H1 (cell line): ENCODE data around the gene C5orf52. TPM values are rescaled to one million over a fixed set of nuclear protein-coding genes. Genes with fewer than 3 reads are reported as not detected.
"Not testable (repeated sequence)": the region's sequence is repeated elsewhere in the genome, so short reads cannot be mapped to it uniquely, and the experiment has no call there.

ENCODE experiments used
- CTCF ChIA-PET: fragments of 300-600 bp; sonication (Branson Sonifier 250); formaldehyde crosslinking; loops from one replicate; lab custom pipeline; 2021; ENCODE audit not compliant: partially characterized antibody; lab: Charles Lee
- POLR2A ChIA-PET: fragments of 300-600 bp; sonication (Branson Sonifier 250); formaldehyde crosslinking; loops from one replicate; lab custom pipeline; 2021; ENCODE audit warnings: inconsistent platforms; ENCODE audit not compliant: partially characterized antibody; lab: Charles Lee
- DNase-seq, 2 experiments: peaks; one replicate each; pipeline versions ENCODE4 v3.0.0 to v3.0.0-alpha.2; 2010 to 2022; ENCODE audit warnings: low spot score in 2 of 2, low read depth in 1 of 2, mixed read lengths in 1 of 2
- FAIRE-seq: peaks from 2 replicates; lab custom pipeline; 2011; peaks lifted over from hg19 to GRCh38; lab: Jason Lieb, UNC
- H2AFZ ChIP-seq: 2 replicates; pipeline ENCODE4 v1.8.1; 2012; ENCODE audit warnings: low read length, inconsistent platforms
- H2AK5ac ChIP-seq: 2 replicates; pipeline ENCODE4 v1.6.1; 2013; ENCODE audit warnings: low read depth, low read length
- H2BK120ac ChIP-seq: replicated peaks from 2 replicates; pipeline ENCODE3; 2013; ENCODE audit warnings: low read depth, low read length, inconsistent platforms
- H2BK12ac ChIP-seq: 2 replicates; pipeline ENCODE4 v1.6.1; 2013; ENCODE audit warnings: low read depth, low read length
- H2BK15ac ChIP-seq: 2 replicates; pipeline ENCODE4 v1.6.1; 2013; ENCODE audit warnings: low read length
- H2BK20ac ChIP-seq: 2 replicates; pipeline ENCODE4 v1.6.1; 2013; ENCODE audit warnings: low read length
- H2BK5ac ChIP-seq: 2 replicates; pipeline ENCODE4 v1.6.1; 2013; ENCODE audit warnings: low read depth, low read length
- H3K14ac ChIP-seq: 2 replicates; pipeline ENCODE4 v1.6.1; 2013; ENCODE audit warnings: inconsistent platforms; ENCODE audit not compliant: insufficient read length
- H3K18ac ChIP-seq: 2 replicates; pipeline ENCODE4 v1.6.1; 2013; ENCODE audit warnings: low read length; ENCODE audit errors: extremely low read depth
- H3K23ac ChIP-seq: 2 replicates; pipeline ENCODE4 v1.6.1; 2013; ENCODE audit warnings: inconsistent platforms; ENCODE audit not compliant: insufficient read length
- H3K23me2 ChIP-seq: 2 replicates; pipeline ENCODE4 v1.6.1; 2013; ENCODE audit warnings: low read depth, low read length
- H3K27ac ChIP-seq: 2 replicates; pipeline ENCODE4 v1.6.1; 2011; ENCODE audit warnings: low read depth, low read length, inconsistent platforms
- H3K27me3 ChIP-seq, 4 experiments: replicated peaks in 1 of 4; 1 replicate in 1 of 4; 2 replicates in 3 of 4; pipeline versions ENCODE4 v1.6.1 to v1.8.1; 2011 to 2013; ENCODE audit warnings: low read length in 3 of 4, mild to moderate bottlenecking in 3 of 4, inconsistent platforms in 2 of 4, mixed read lengths in 2 of 4, moderate library complexity in 1 of 4; ENCODE audit not compliant: control insufficient read depth in 3 of 4, insufficient read depth in 3 of 4; ENCODE audit errors: extremely low read depth in 1 of 4
- H3K36me3 ChIP-seq, 4 experiments: 2 replicates each; pipeline versions ENCODE4 v1.6.1 to v1.8.1; 2011 to 2013; ENCODE audit warnings: mild to moderate bottlenecking in 4 of 4, low read length in 3 of 4, moderate library complexity in 2 of 4, control low read depth in 1 of 4, inconsistent platforms in 1 of 4; ENCODE audit not compliant: insufficient read depth in 4 of 4, control insufficient read depth in 2 of 4
- H3K4ac ChIP-seq: replicated peaks from 2 replicates; pipeline ENCODE3; 2013; ENCODE audit warnings: low read length, low read depth, mixed read lengths, inconsistent platforms; ENCODE audit not compliant: insufficient read length
- H3K4me1 ChIP-seq, 4 experiments: replicated peaks in 1 of 4; 1 replicate in 1 of 4; 2 replicates in 3 of 4; pipeline versions ENCODE4 v1.6.1 to v1.8.1; 2011 to 2013; ENCODE audit warnings: low read length in 3 of 4, inconsistent platforms in 2 of 4, mixed read lengths in 1 of 4; ENCODE audit not compliant: insufficient read depth in 4 of 4, control insufficient read depth in 3 of 4
- H3K4me2 ChIP-seq, 2 experiments: 2 replicates each; pipeline versions ENCODE4 v1.6.1 to v1.8.1; 2011 to 2013; ENCODE audit warnings: low read depth in 2 of 2, low read length in 2 of 2, control low read depth in 1 of 2, inconsistent platforms in 1 of 2, mild to moderate bottlenecking in 1 of 2; ENCODE audit not compliant: insufficient read depth in 1 of 2
- H3K4me3 ChIP-seq, 4 experiments: fragments of 200-600, 300-600 bp in 1 of 4; sonication (generic), shearing (Covaris generic), sonication (Bioruptor Twin) in 1 of 4; 2 replicates each; pipeline versions ENCODE4 v1.5.1 to v1.8.1; 2011 to 2016; ENCODE audit warnings: low read length in 4 of 4, low read depth in 3 of 4, control low read depth in 2 of 4, inconsistent platforms in 2 of 4, mild to moderate bottlenecking in 2 of 4, mixed read lengths in 1 of 4, moderate library complexity in 1 of 4; ENCODE audit not compliant: insufficient read depth in 2 of 4; ENCODE audit errors: extremely low read depth in 1 of 4
- H3K56ac ChIP-seq: replicated peaks from 2 replicates; pipeline ENCODE3; 2013; ENCODE audit warnings: low read depth, mild to moderate bottlenecking, mixed read lengths, low read length, inconsistent platforms; ENCODE audit not compliant: insufficient read length
- H3K79me1 ChIP-seq: 2 replicates; pipeline ENCODE4 v1.6.1; 2013; ENCODE audit warnings: low read depth, low read length, control low read depth
- H3K79me2 ChIP-seq, 2 experiments: 2 replicates each; pipeline versions ENCODE4 v1.6.1 to v1.8.1; 2012 to 2013; ENCODE audit warnings: low read length in 2 of 2, mild to moderate bottlenecking in 2 of 2, inconsistent platforms in 1 of 2; ENCODE audit not compliant: insufficient read depth in 2 of 2, control insufficient read depth in 1 of 2
- H3K9ac ChIP-seq, 4 experiments: replicated peaks in 1 of 4; 1 replicate in 1 of 4; 2 replicates in 3 of 4; pipeline versions ENCODE4 v1.6.1 to v1.8.1; 2011 to 2013; ENCODE audit warnings: low read depth in 3 of 4, low read length in 3 of 4, control low read depth in 2 of 4, mild to moderate bottlenecking in 2 of 4, moderate library complexity in 2 of 4, inconsistent platforms in 1 of 4; ENCODE audit errors: extremely low read depth in 1 of 4
- H3K9me3 ChIP-seq, 2 experiments: 2 replicates each; pipeline versions ENCODE4 v1.6.1 to v1.8.1; 2012 to 2013; ENCODE audit warnings: mild to moderate bottlenecking in 2 of 2, moderate library complexity in 2 of 2, control low read depth in 1 of 2, inconsistent platforms in 1 of 2, low read depth in 1 of 2, low read length in 1 of 2, mixed read lengths in 1 of 2; ENCODE audit not compliant: insufficient read depth in 2 of 2
- H4K20me1 ChIP-seq, 2 experiments: replicated peaks in 1 of 2; 2 replicates each; pipeline versions ENCODE3 to v1.8.1; 2011 to 2013; ENCODE audit warnings: inconsistent platforms in 2 of 2, low read length in 2 of 2, mild to moderate bottlenecking in 1 of 2; ENCODE audit not compliant: insufficient read depth in 2 of 2, control insufficient read depth in 1 of 2
- H4K5ac ChIP-seq: 2 replicates; pipeline ENCODE4 v1.6.1; 2013; ENCODE audit warnings: low read length, low read depth, mixed read lengths, inconsistent platforms; ENCODE audit not compliant: insufficient read length
- H4K8ac ChIP-seq: 2 replicates; pipeline ENCODE4 v1.8.0; 2013; ENCODE audit warnings: mild to moderate bottlenecking, moderate library complexity, low read length, inconsistent platforms; ENCODE audit not compliant: insufficient read depth; ENCODE audit errors: extremely low read depth
- H4K91ac ChIP-seq: replicated peaks from 2 replicates; pipeline ENCODE3; 2013; ENCODE audit warnings: low read length, mixed read lengths, inconsistent platforms; ENCODE audit not compliant: insufficient read length
- WGBS, 2 experiments: shearing (Covaris generic) in 1 of 2; methylation state at CpG; one replicate each; pipeline versions ENCODE4 v1.1.6 to v1.1.7; 2013 to 2015; ENCODE audit warnings: low lambda C conversion rate in 2 of 2, mixed read lengths in 2 of 2, inconsistent platforms in 1 of 2, low coverage in 1 of 2, missing lambda C conversion rate in 1 of 2; ENCODE audit not compliant: insufficient replicate concordance in 2 of 2, insufficient coverage in 1 of 2, insufficient read length in 1 of 2; ENCODE audit errors: extremely low coverage in 1 of 2, missing lambda C conversion rate in 1 of 2; 5-methylcytosine and 5-hydroxymethylcytosine counted together
- polyA plus RNA-seq, 7 experiments: library from polyadenylated mRNA; depleted of rRNA in 3 of 7; stranded (reverse) in 5 of 7; unstranded in 2 of 7; fragments of >200 nt in 5 of 7; fragments of 200-250 nt in 2 of 7; gene quantifications; 1 replicate in 5 of 7; 2 replicates in 1 of 7; 4 replicates in 1 of 7; pipeline versions ENCODE4 v1.2.1 to v1.2.3, GENCODE V29; 2011 to 2013; ENCODE audit warnings: missing spikeins in 2 of 7, mixed read lengths in 2 of 7
- total RNA-seq: library from RNA; stranded (reverse); fragmentation: NEBNext Ultra II Directional; extraction: Animal tissue kit (Norgen Biotek cat#: 25700); gene quantifications from 2 replicates; pipeline ENCODE4 v1.2.1, GENCODE V29; 2021

The C5orf52 gene
- total and polyA plus RNA-seq, 2 of the 8 experiments (the other 6 are each of a cell fraction or from before 2014, with no cell fraction given): not detected

DNA sequence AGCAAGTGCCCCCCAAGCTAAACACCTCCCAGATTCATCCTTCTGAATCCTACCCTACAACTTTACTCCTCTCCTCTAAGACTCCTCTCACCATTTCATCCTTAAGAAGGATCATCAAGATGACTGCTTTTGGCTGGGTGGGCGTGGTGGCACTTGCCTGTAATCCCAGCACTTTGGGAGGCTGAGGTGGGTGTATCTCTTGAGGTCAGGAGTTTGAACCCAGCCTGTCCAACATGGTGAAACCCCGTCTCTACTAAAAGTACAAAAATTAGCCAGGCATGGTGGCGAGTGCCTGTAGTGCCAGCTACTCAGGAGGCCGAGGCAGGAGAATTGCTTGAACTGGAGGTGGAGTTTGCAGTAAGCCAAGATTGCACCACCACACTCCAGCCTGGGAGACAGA, 3.0 kb downstream of the C5orf52 start:
- H3K27me3 ChIP-seq, H4K8ac ChIP-seq, H3K4me1 ChIP-seq, H2AK5ac ChIP-seq, H4K5ac ChIP-seq, H3K23ac ChIP-seq, H2BK12ac ChIP-seq, DNase-seq, H4K20me1 ChIP-seq, H3K4me2 ChIP-seq, H3K56ac ChIP-seq, H3K36me3 ChIP-seq, H3K18ac ChIP-seq, H3K14ac ChIP-seq, H3K9ac ChIP-seq, H2AFZ ChIP-seq, FAIRE-seq, H3K23me2 ChIP-seq, H2BK5ac ChIP-seq, H2BK20ac ChIP-seq, H3K79me2 ChIP-seq, H3K27ac ChIP-seq, H2BK15ac ChIP-seq, H3K79me1 ChIP-seq, H3K4ac ChIP-seq, H3K4me3 ChIP-seq, POLR2A ChIA-PET, H4K91ac ChIP-seq, H2BK120ac ChIP-seq: not testable (repeated sequence)
- CTCF ChIA-PET: interaction anchor here (0.8 to 2.0 kb wide), 2 partner anchors 67 to 69 kb away, joined by 3 to 7 read pairs; partner anchors contain the start of gene LSM11
- peaks cover 0 to 12% of the 10 kb centered on the region in 2 experiments; a peak in 1 of 4 replicates for H3K9me3 ChIP-seq
- 73% methylated on average over 4 of the region's 4 CpGs; no CpG with 5 or more reads in 1 of the 2 experiments for WGBS, 2 experiments
